Mammary epithelial cell (primary cell): ENCODE data around the gene PEDS1.

Experiments
- EZH2 ChIP-seq: IDR thresholded peaks from 2 replicates; pipeline ENCODE4 v1.6.1; 2012; ENCODE audit warnings: low read length, inconsistent platforms, borderline replicate concordance
- TF ChIP-seq, protein P1 (sequence below), 2 donors: IDR thresholded peaks in 1 of 2; conservative IDR thresholded peaks in 1 of 2; 2 replicates each; pipeline ENCODE4 v1.5.1; 2011 to 2012; ENCODE audit warnings: inconsistent platforms in 2 of 2, low read length in 2 of 2, mild to moderate bottlenecking in 2 of 2, control low read depth in 1 of 2, low read depth in 1 of 2; ENCODE audit not compliant: insufficient read depth in 1 of 2; ENCODE audit errors: extremely low read depth in 1 of 2

DNA sequence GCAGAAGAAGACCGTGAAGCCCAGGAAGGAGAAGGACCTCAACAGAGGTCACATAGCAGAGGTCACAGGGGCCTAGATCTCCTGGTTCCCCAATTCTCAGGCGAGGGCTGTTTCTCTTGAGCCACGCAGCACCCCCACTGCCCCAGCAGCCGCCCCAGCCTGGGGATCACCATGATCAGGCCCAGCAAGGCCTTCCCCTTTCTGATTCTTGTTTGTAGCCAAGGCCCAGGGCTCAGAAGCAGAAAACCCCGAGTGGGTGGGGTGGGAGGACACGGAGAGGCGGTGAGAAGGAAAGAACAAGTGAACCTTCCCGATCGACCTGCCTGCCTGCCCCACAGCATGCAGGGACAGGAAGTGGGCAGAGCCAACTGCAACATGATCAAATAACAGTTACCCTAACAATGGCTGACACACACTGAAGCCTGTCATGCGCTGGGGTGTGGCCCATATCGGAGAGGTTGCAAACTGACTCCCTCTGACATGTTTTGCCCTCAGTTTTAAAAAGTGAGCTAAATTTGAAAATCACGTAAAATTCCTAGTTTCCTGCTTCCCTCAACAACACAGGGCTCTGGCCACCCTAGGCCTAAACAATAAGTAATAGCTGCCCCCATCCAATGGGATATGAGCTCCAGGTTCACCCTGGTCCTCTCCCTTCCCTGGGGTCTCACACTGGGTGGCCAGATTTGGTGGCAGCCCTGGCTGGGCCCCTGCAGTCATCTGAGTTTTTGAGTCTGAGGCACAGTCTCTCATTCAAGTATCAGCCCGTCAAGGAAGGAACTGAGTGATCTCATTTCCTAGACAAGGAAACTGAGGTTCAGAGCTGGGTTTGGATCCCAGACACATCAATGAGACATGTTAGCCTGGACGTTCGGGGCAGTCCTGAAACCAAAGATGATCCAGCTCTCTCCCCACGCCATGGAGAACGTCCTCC lies 6.5 kb downstream of the PEDS1 start:
- TF ChIP-seq, protein P1, sequence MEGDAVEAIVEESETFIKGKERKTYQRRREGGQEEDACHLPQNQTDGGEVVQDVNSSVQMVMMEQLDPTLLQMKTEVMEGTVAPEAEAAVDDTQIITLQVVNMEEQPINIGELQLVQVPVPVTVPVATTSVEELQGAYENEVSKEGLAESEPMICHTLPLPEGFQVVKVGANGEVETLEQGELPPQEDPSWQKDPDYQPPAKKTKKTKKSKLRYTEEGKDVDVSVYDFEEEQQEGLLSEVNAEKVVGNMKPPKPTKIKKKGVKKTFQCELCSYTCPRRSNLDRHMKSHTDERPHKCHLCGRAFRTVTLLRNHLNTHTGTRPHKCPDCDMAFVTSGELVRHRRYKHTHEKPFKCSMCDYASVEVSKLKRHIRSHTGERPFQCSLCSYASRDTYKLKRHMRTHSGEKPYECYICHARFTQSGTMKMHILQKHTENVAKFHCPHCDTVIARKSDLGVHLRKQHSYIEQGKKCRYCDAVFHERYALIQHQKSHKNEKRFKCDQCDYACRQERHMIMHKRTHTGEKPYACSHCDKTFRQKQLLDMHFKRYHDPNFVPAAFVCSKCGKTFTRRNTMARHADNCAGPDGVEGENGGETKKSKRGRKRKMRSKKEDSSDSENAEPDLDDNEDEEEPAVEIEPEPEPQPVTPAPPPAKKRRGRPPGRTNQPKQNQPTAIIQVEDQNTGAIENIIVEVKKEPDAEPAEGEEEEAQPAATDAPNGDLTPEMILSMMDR (conservative IDR thresholded peaks at IDR 0.05 in 1 of 2, IDR thresholded peaks at IDR 0.05 in 1 of 2; ENCODE audit: extremely low read depth in 1 of 2, insufficient read depth in 1 of 2, low read depth in 1 of 2, low read length in 2 of 2): no peak
- TF ChIP-seq EZH2: no peak
